GM12891 (cell line): ENCODE measurements around the gene VAMP8.

Experiments
- POLR2A ChIP-seq: IDR thresholded peaks from 2 replicates; pipeline ENCODE4 v1.6.1; 2011; ENCODE audit warnings: low read depth, low read length, control low read depth
- POLR2AphosphoS5 ChIP-seq: IDR thresholded peaks from 2 replicates; pipeline ENCODE4 v1.6.1; 2011; ENCODE audit warnings: low read depth, low read length, control low read depth

GRCh38 chr2:85541753-85542457 is 35.5 kb upstream of the VAMP8 start:
- TF ChIP-seq POLR2A (no peak), POLR2AphosphoS5 (no peak)
